K562 (cell line): Measurements from ENCODE around the gene UNC93B1. TPM values are rescaled to one million over a fixed set of nuclear protein-coding genes. Genes with fewer than 3 reads are reported as not detected.

Source experiments
- ETS2 ChIP-seq: IDR thresholded peaks from 2 replicates; pipeline ENCODE4 v1.6.1; 2016; ENCODE audit warnings: borderline replicate concordance, missing genetic modification characterization, mild to moderate bottlenecking, moderate library complexity, missing compliant biosample characterization; ENCODE audit not compliant: poor library complexity, severe bottlenecking
- FOSL1 ChIP-seq: fragments of 200-800 bp; sonication (Bioruptor generic); conservative IDR thresholded peaks from 2 replicates; pipeline ENCODE4 v1.6.1; 2016; ENCODE audit warnings: missing genetic modification characterization, missing compliant biosample characterization
- KLF1 ChIP-seq: fragments of 450-650 bp; IDR thresholded peaks from 2 replicates; pipeline ENCODE4 v1.6.1; 2016; ENCODE audit warnings: missing genetic modification characterization, missing compliant biosample characterization
- MEIS2 ChIP-seq: fragments of 450-650 bp; IDR thresholded peaks from 2 replicates; pipeline ENCODE4 v1.6.1; 2014; ENCODE audit warnings: mild to moderate bottlenecking; ENCODE audit not compliant: partially characterized antibody
- NR3C1 ChIP-seq: sonication (generic); formaldehyde crosslinking; IDR thresholded peaks from 2 replicates; pipeline ENCODE4 v1.8.1; 2022; ENCODE audit warnings: missing genetic modification reagents
- RBM39 ChIP-seq: fragments of 200-400 bp; formaldehyde crosslinking; optimal IDR thresholded peaks from 2 replicates; pipeline ENCODE3; 2018; ENCODE audit warnings: low read depth, low read length
- SIX5 ChIP-seq, 2 experiments: IDR thresholded peaks; 2 replicates each; pipeline ENCODE4 v1.6.1; 2011; ENCODE audit warnings: low read length in 2 of 2, borderline replicate concordance in 1 of 2, low read depth in 1 of 2, mild to moderate bottlenecking in 1 of 2, moderate library complexity in 1 of 2; ENCODE audit not compliant: insufficient read depth in 1 of 2
- SREBF1 ChIP-seq: fragments of 150-350 bp; IDR thresholded peaks from 2 replicates; pipeline ENCODE4 v1.6.1; 2014; ENCODE audit warnings: antibody characterized with exemption, low read depth, low read length, borderline replicate concordance
- SREBF2 ChIP-seq: sonication (generic); formaldehyde crosslinking; IDR thresholded peaks from 2 replicates; pipeline ENCODE4 v1.4.0; 2020; ENCODE audit warnings: mild to moderate bottlenecking, missing genetic modification reagents
- TCF7L2 ChIP-seq: fragments of 150-350 bp; IDR thresholded peaks from 2 replicates; pipeline ENCODE4 v1.6.1; 2016; ENCODE audit warnings: low read depth, mild to moderate bottlenecking, low read length, moderate library complexity
- ZNF217 ChIP-seq: sonication (generic); formaldehyde crosslinking; IDR thresholded peaks from 2 replicates; pipeline ENCODE4 v1.8.0; 2022; ENCODE audit warnings: mild to moderate bottlenecking, missing genetic modification reagents
- polyA plus RNA-seq, 8 experiments: library from polyadenylated mRNA; depleted of rRNA in 4 of 8; stranded (reverse) in 5 of 8; unstranded in 3 of 8; fragments of >200 nt; fragmentation: Nextera tagmentation in 2 of 8; fragmentation: Illumina TruSeq in 1 of 8; extraction: Ambion mirVana in 2 of 8; extraction: Trizol in 1 of 8; gene quantifications; 2 replicates each; pipeline versions ENCODE4 v1.2.1 to v1.2.3, GENCODE V29; 2011 to 2014; ENCODE audit warnings: inconsistent platforms in 1 of 8, missing spikeins in 1 of 8
- total RNA-seq, 7 experiments: library from RNA; depleted of rRNA in 6 of 7; stranded (reverse); fragments of >200 nt in 6 of 7; fragmentation: Illumina TruSeq in 2 of 7; extraction: Trizol in 2 of 7; gene quantifications; 2 replicates each; pipeline versions ENCODE4 v1.2.1 to v1.2.3, GENCODE V29; 2011 to 2021; ENCODE audit warnings: low replicate concordance in 1 of 7
- TF ChIP-seq, protein P1 (sequence below): IDR thresholded peaks from 2 replicates; pipeline ENCODE4 v1.6.1; 2011; ENCODE audit not compliant: insufficient read length; ENCODE audit errors: extremely low read depth
- TF ChIP-seq, protein P2 (sequence below): fragments of 450-650 bp; IDR thresholded peaks from 2 replicates; pipeline ENCODE4 v1.6.1; 2017; ENCODE audit warnings: antibody characterized with exemption
- TF ChIP-seq, protein P3 (sequence below): IDR thresholded peaks from 3 replicates; pipeline ENCODE4 v1.6.1; 2011; ENCODE audit warnings: borderline replicate concordance, mild to moderate bottlenecking, moderate library complexity; ENCODE audit not compliant: insufficient read length; ENCODE audit errors: extremely low read depth
- TF ChIP-seq, protein P4 (sequence below): sonication (generic); formaldehyde crosslinking; IDR thresholded peaks from 2 replicates; pipeline ENCODE4 v1.8.0; 2022; ENCODE audit warnings: mild to moderate bottlenecking, missing genetic modification reagents

Gene UNC93B1
- total and polyA plus RNA-seq, 9 of the 15 experiments (the other 6 are each of a cell fraction or from before 2014, with no cell fraction given): 0.10 to 13.6 (median 6.5) TPM

DNA sequence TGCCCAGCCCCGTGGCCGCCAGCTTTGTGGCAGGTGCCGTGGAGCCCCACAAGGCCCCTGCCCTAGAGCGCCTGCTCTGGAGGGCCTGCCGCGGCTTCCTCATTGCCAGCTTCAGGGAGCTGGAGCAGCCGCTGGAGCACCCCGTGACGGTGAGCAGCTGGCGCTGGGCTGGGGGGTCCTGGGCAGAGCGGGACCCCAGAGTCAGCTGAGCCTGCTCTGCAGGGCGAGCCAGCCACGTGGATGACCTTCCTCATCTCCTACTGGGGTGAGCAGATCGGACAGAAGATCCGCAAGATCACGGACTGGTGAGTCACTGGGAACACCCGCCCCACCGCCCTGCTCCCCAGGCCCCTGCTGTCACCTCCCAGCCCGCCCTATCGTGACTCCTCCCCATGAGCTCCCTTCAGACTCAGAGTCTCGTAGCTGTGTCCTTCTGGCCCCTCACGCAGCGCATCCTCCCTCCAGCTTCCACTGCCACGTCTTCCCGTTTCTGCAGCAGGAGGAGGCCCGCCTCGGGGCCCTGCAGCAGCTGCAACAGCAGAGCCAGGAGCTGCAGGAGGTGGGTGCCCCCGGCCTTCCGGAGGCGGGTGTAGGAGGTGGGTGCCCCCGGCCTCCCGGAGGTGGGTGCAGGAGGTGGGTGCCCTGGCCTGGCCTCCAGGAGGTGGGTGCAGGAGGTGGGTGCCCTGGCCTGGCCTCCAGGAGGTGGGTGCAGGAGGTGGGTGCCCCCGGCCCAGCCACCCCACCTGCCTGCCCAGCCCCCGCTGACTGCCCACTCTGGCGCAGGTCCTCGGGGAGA lies 39.6 kb upstream of the UNC93B1 start (continued):
- TF ChIP-seq TCF7L2: no peak
- no peak; the same call in 1 of the 2 replicates for TF ChIP-seq NR3C1
- TF ChIP-seq, protein P1, sequence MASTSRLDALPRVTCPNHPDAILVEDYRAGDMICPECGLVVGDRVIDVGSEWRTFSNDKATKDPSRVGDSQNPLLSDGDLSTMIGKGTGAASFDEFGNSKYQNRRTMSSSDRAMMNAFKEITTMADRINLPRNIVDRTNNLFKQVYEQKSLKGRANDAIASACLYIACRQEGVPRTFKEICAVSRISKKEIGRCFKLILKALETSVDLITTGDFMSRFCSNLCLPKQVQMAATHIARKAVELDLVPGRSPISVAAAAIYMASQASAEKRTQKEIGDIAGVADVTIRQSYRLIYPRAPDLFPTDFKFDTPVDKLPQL: no peak
- no peak for TF ChIP-seq ETS2 (tag)
- TF ChIP-seq, protein P2, sequence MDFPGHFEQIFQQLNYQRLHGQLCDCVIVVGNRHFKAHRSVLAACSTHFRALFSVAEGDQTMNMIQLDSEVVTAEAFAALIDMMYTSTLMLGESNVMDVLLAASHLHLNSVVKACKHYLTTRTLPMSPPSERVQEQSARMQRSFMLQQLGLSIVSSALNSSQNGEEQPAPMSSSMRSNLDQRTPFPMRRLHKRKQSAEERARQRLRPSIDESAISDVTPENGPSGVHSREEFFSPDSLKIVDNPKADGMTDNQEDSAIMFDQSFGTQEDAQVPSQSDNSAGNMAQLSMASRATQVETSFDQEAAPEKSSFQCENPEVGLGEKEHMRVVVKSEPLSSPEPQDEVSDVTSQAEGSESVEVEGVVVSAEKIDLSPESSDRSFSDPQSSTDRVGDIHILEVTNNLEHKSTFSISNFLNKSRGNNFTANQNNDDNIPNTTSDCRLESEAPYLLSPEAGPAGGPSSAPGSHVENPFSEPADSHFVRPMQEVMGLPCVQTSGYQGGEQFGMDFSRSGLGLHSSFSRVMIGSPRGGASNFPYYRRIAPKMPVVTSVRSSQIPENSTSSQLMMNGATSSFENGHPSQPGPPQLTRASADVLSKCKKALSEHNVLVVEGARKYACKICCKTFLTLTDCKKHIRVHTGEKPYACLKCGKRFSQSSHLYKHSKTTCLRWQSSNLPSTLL: 0 out of 2 replicates have a peak, but pooled peaks have one; percentile 16
- no peak for TF ChIP-seq SIX5 (IDR thresholded peaks at IDR 0.05; ENCODE audit: borderline replicate concordance in 1 of 2, insufficient read depth in 1 of 2, low read depth in 1 of 2, low read length in 2 of 2)
- no peak for TF ChIP-seq KLF1
- TF ChIP-seq, protein P3, sequence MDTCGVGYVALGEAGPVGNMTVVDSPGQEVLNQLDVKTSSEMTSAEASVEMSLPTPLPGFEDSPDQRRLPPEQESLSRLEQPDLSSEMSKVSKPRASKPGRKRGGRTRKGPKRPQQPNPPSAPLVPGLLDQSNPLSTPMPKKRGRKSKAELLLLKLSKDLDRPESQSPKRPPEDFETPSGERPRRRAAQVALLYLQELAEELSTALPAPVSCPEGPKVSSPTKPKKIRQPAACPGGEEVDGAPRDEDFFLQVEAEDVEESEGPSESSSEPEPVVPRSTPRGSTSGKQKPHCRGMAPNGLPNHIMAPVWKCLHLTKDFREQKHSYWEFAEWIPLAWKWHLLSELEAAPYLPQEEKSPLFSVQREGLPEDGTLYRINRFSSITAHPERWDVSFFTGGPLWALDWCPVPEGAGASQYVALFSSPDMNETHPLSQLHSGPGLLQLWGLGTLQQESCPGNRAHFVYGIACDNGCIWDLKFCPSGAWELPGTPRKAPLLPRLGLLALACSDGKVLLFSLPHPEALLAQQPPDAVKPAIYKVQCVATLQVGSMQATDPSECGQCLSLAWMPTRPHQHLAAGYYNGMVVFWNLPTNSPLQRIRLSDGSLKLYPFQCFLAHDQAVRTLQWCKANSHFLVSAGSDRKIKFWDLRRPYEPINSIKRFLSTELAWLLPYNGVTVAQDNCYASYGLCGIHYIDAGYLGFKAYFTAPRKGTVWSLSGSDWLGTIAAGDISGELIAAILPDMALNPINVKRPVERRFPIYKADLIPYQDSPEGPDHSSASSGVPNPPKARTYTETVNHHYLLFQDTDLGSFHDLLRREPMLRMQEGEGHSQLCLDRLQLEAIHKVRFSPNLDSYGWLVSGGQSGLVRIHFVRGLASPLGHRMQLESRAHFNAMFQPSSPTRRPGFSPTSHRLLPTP: no peak
- TF ChIP-seq MEIS2: peak; percentile 25
- peak; percentile 97 for TF ChIP-seq FOSL1 (tag)
- no peak for TF ChIP-seq SREBF1
- no peak for TF ChIP-seq ZNF217 (CRISPR knock-in tag)
- TF ChIP-seq RBM39: no peak
- TF ChIP-seq, protein P4, sequence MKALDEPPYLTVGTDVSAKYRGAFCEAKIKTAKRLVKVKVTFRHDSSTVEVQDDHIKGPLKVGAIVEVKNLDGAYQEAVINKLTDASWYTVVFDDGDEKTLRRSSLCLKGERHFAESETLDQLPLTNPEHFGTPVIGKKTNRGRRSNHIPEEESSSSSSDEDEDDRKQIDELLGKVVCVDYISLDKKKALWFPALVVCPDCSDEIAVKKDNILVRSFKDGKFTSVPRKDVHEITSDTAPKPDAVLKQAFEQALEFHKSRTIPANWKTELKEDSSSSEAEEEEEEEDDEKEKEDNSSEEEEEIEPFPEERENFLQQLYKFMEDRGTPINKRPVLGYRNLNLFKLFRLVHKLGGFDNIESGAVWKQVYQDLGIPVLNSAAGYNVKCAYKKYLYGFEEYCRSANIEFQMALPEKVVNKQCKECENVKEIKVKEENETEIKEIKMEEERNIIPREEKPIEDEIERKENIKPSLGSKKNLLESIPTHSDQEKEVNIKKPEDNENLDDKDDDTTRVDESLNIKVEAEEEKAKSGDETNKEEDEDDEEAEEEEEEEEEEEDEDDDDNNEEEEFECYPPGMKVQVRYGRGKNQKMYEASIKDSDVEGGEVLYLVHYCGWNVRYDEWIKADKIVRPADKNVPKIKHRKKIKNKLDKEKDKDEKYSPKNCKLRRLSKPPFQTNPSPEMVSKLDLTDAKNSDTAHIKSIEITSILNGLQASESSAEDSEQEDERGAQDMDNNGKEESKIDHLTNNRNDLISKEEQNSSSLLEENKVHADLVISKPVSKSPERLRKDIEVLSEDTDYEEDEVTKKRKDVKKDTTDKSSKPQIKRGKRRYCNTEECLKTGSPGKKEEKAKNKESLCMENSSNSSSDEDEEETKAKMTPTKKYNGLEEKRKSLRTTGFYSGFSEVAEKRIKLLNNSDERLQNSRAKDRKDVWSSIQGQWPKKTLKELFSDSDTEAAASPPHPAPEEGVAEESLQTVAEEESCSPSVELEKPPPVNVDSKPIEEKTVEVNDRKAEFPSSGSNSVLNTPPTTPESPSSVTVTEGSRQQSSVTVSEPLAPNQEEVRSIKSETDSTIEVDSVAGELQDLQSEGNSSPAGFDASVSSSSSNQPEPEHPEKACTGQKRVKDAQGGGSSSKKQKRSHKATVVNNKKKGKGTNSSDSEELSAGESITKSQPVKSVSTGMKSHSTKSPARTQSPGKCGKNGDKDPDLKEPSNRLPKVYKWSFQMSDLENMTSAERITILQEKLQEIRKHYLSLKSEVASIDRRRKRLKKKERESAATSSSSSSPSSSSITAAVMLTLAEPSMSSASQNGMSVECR (CRISPR knock-in tag): peak; percentile 57; the same call in 1 of the 2 replicates
- no peak for TF ChIP-seq SREBF2
